ENCODE data around the gene AOC1. TPM values are rescaled to one million over a fixed set of nuclear protein-coding genes. Genes with fewer than 3 reads are reported as not detected.

Gene AOC1
- polyA plus RNA-seq, 1 donor from 2014 or later, result not detected

GRCh38 chr7:150863946-150864345 lies 11.6 kb downstream of the AOC1 start:
- H3K36me3 ChIP-seq (ENCODE audit: insufficient read depth, low read length), result no peaks in the 10 kb centered on the region
- no peak overlapping the region for H2AFZ ChIP-seq (ENCODE audit: low read depth, low read length)

GRCh38 chr7:150866932-150867564 lies 14.7 kb downstream of the AOC1 start:
- Histone ChIP-seq H3K4me2 (ENCODE audit: low read length) (no peak overlapping the region), H3K4me3 (ENCODE audit: low read length) (no peak overlapping the region), H3K9me2 (ENCODE audit: insufficient read depth, low read length) (no peaks in the 10 kb centered on the region), H3K79me2 (replicated peaks; ENCODE audit: insufficient read depth, low read length) (no peaks in the 10 kb centered on the region), H3F3A (ENCODE audit: insufficient read depth, low read length, poor library complexity, severe bottlenecking) (no peaks in the 10 kb centered on the region), H3K9me3 (ENCODE audit: low read length) (no peaks in the 10 kb centered on the region), H4K20me1 (ENCODE audit: insufficient read depth) (no peaks in the 10 kb centered on the region), H3K27ac (ENCODE audit: low read length) (no peak overlapping the region), H3K36me3 (ENCODE audit: insufficient read depth, low read length) (no peaks in the 10 kb centered on the region), H2AFZ (ENCODE audit: low read depth, low read length) (no peak overlapping the region), H3K27me3 (ENCODE audit: insufficient read depth, low read depth, low read length) (no peaks in the 10 kb centered on the region), H3K9ac (ENCODE audit: low read length) (no peak overlapping the region)
- no peak for TF ChIP-seq MXI1 (conservative IDR thresholded peaks at IDR 0.05; ENCODE audit: poor library complexity, severe bottlenecking)
- no peak for TF ChIP-seq RAD21 (conservative IDR thresholded peaks at IDR 0.05)

More at GRCh38 chr7:150863946-150864345, 11.6 kb downstream of the AOC1 start:
- no peak for TF ChIP-seq EZH2 (IDR thresholded peaks at IDR 0.05; ENCODE audit: borderline replicate concordance, insufficient read depth, low read length, poor library complexity, severe bottlenecking)
- TF ChIP-seq POLR2AphosphoS5 (IDR thresholded peaks at IDR 0.05), result no peak
- no peak for TF ChIP-seq REST (IDR thresholded peaks at IDR 0.05; ENCODE audit: borderline replicate concordance)
- TF ChIP-seq RAD21 (conservative IDR thresholded peaks at IDR 0.05), result no peak
- TF ChIP-seq TAF1 (IDR thresholded peaks at IDR 0.05; ENCODE audit: low read depth), result no peak
- no peak for TF ChIP-seq SMC3 (conservative IDR thresholded peaks at IDR 0.05; ENCODE audit: poor library complexity)
- TF ChIP-seq CTCF (IDR thresholded peaks at IDR 0.05; ENCODE audit: poor library complexity, severe bottlenecking), result no peak
- TF ChIP-seq EP300 (conservative IDR thresholded peaks at IDR 0.05; ENCODE audit: poor library complexity, severe bottlenecking), result no peak
- TF ChIP-seq MXI1 (conservative IDR thresholded peaks at IDR 0.05; ENCODE audit: poor library complexity, severe bottlenecking), result no peak
- no peak overlapping the region for H3K4me2 ChIP-seq (ENCODE audit: low read length)
- no peaks in the 10 kb centered on the region for H3K27me3 ChIP-seq (ENCODE audit: insufficient read depth, low read depth, low read length)
- H3K9me3 ChIP-seq (ENCODE audit: low read length), result no peaks in the 10 kb centered on the region
- no peaks in the 10 kb centered on the region for H3K9me2 ChIP-seq (ENCODE audit: insufficient read depth, low read length)
- H3K27ac ChIP-seq (ENCODE audit: low read length), result no peak overlapping the region
- no peak overlapping the region for H3K9ac ChIP-seq (ENCODE audit: low read length)
- H3K79me2 ChIP-seq (replicated peaks; ENCODE audit: insufficient read depth, low read length), result no peaks in the 10 kb centered on the region
- H3K4me3 ChIP-seq (ENCODE audit: low read length), result no peak overlapping the region
- no peaks in the 10 kb centered on the region for H4K20me1 ChIP-seq (ENCODE audit: insufficient read depth)
- H3F3A ChIP-seq (ENCODE audit: insufficient read depth, low read length, poor library complexity, severe bottlenecking), result no peaks in the 10 kb centered on the region
